Activated naive CD4-positive, alpha-beta T cell treated with anti-CD3 and anti-CD28 coated beads, Interleukin-2, amount 10 ng/mL, durations not matched to agents 7 days and 5 days (primary cell): Measurements from ENCODE around the gene RNLS.
"Not testable (repeated sequence)": the region's sequence is repeated elsewhere in the genome, so short reads cannot be mapped to it uniquely, and the experiment has no call there.

ENCODE experiments used
- CTCF ChIA-PET: fragments of 350-600 bp; sonication (Branson Sonifier 250); formaldehyde crosslinking; loops from one replicate; lab custom pipeline; 2021; ENCODE audit warnings: antibody characterized with exemption; lab: Charles Lee
- DNase-seq: peaks from one replicate; pipeline ENCODE4 v3.0.0-alpha.2; 2020
- H3K27ac Mint-ChIP-seq: one replicate; pipeline ENCODE4 v1.8.0; 2021; ENCODE audit warnings: mild to moderate bottlenecking, moderate library complexity, mixed read lengths
- H3K27me3 Mint-ChIP-seq: one replicate; pipeline ENCODE4 v1.8.0; 2021; ENCODE audit warnings: mild to moderate bottlenecking, mixed read lengths
- H3K36me3 Mint-ChIP-seq: one replicate; pipeline ENCODE4 v1.8.0; 2021; ENCODE audit warnings: mixed read lengths
- H3K4me1 Mint-ChIP-seq: one replicate; pipeline ENCODE4 v1.8.0; 2021; ENCODE audit warnings: mixed read lengths
- H3K4me3 Mint-ChIP-seq: one replicate; pipeline ENCODE4 v1.8.0; 2021; ENCODE audit warnings: mild to moderate bottlenecking, moderate library complexity, mixed read lengths
- H3K9me3 Mint-ChIP-seq: one replicate; pipeline ENCODE4 v1.8.0; 2021; ENCODE audit warnings: mixed read lengths

Gene RNLS

GRCh38 chr10:88385601-88386203 lies 197.4 kb downstream of the RNLS start:
- Mint-ChIP-seq H3K4me1 (peaks cover 15% of the 10 kb centered on the region), H3K27me3 (no peaks in the 10 kb centered on the region), H3K36me3 (peaks cover 14% of the 10 kb centered on the region), H3K27ac (no peak overlapping the region), H3K4me3 (no peak overlapping the region), H3K9me3 (peaks cover 10% of the 10 kb centered on the region)
- CTCF ChIA-PET, result interaction anchor here (0.9 to 5.6 kb wide), 5 partner anchors 105 to 526 kb away, joined by 3 to 52 read pairs (median 5); partner anchors contain the start of genes KLLN and PTEN
- DNase-seq, result peak; percentile 81

- Mint-ChIP-seq H3K9me3 (peaks cover 13% of the 10 kb centered on the region), H3K4me3 (no peak overlapping the region), H3K27me3 (no peaks in the 10 kb centered on the region), H3K36me3 (peaks cover 16% of the 10 kb centered on the region), H3K27ac (peak overlapping the region; percentile 14), H3K4me1 (peaks cover 15% of the 10 kb centered on the region)
- CTCF ChIA-PET, result interaction anchor here (0.7 to 1.1 kb wide), 2 partner anchors 17 to 292 kb away, joined by 3 read pairs; no protein-coding TSS in a partner anchor
- DNase-seq, result no peak
Measured at GRCh38 chr10:88383276-88383675, 199.8 kb downstream of the RNLS start.

DNA sequence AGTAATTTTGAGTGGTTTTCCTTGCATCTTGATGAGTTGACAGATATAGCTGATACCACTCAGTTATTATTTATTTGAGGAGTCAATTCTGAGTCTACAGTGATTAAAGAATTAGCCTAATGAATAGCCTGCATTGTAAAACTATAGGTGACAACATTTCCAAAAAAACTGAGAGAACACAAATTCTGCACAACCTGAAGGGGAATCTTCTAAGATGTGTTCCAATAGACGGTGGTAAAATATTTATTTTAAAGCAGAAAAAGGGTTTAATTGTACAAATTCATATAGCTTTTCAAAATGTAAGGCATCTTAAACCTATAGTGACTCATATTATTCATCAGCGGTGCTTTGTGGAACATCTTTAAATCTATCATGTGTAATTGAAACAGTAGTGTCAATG lies 200.4 kb downstream of the RNLS start:
- Mint-ChIP-seq H3K36me3 (peaks cover 16% of the 10 kb centered on the region), H3K27me3 (no peaks in the 10 kb centered on the region), H3K27ac (no peak overlapping the region), H3K4me1 (peaks cover 15% of the 10 kb centered on the region), H3K9me3 (peaks cover 13% of the 10 kb centered on the region), H3K4me3 (no peak overlapping the region)
- CTCF ChIA-PET, result interaction anchor here (0.7 to 1.1 kb wide), 2 partner anchors 16 to 292 kb away, joined by 3 read pairs; no protein-coding TSS in a partner anchor
- DNase-seq, result no peak

GRCh38 chr10:88379575-88379974 lies 203.5 kb downstream of the RNLS start:
- DNase-seq, result no peak
- Mint-ChIP-seq H3K4me1 (peaks cover 23% of the 10 kb centered on the region), H3K27ac (no peak overlapping the region), H3K4me3 (no peak overlapping the region), H3K27me3 (no peaks in the 10 kb centered on the region), H3K36me3 (peaks cover 18% of the 10 kb centered on the region), H3K9me3 (peaks cover 13% of the 10 kb centered on the region)
- CTCF ChIA-PET, result no interaction called here

- H3K27me3 Mint-ChIP-seq, result no peaks in the 10 kb centered on the region
- H3K9me3 Mint-ChIP-seq, result peaks cover 5% of the 10 kb centered on the region
- CTCF ChIA-PET, result interaction anchor here (0.6 kb wide), 1 partner anchor 305 kb away, joined by 3 read pairs; no protein-coding TSS in a partner anchor
- H3K4me3 Mint-ChIP-seq, result no peak overlapping the region
- DNase-seq, result no peak
- peaks cover 8% of the 10 kb centered on the region for H3K36me3 Mint-ChIP-seq
- peaks cover 7% of the 10 kb centered on the region for H3K4me1 Mint-ChIP-seq
- no peak overlapping the region for H3K27ac Mint-ChIP-seq
Measured at GRCh38 chr10:88377510-88377909, 205.6 kb downstream of the RNLS start.

DNA sequence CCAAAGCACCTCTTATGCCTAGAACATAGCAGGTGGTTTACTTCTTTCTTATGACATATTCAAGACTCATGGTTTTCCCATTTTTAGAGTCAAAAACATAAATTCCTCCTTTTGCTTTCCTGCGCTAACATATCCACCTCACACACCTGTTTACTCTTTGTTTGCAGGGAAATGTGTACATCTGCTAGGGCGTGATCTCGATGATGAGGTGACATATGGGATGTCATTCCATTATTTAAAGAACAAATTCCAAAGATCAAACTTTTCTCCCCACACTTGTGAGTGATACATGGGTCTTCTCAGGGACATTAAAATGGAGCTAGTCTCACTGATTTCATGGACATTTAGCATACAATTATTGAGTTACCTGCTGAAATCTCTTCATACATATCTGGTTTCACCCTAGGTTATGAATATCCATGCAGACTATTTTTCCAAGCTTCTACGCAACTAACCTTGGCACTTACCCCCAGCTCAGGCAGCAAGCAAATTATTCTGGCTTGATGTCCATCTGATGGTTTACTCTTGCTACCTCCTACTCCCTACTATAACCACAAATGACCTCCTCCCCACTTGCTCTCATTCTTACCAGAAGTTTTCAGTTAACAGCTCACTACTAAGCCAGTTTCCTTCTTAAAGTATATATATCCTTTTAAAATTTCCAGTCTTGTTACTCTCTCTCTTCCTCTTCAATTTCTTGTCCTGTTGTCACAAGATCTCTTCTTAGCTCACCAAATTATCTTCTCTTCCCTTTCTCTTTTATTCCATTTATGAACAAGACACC lies 208.5 kb downstream of the RNLS start:
- H3K36me3 Mint-ChIP-seq, result peaks cover 4% of the 10 kb centered on the region
- DNase-seq, result no peak
- H3K27ac Mint-ChIP-seq, result no peak overlapping the region
- peaks cover 2% of the 10 kb centered on the region for H3K9me3 Mint-ChIP-seq
- CTCF ChIA-PET, result no interaction called here
- peaks cover 7% of the 10 kb centered on the region for H3K4me1 Mint-ChIP-seq
- H3K27me3 Mint-ChIP-seq, result no peaks in the 10 kb centered on the region
- H3K4me3 Mint-ChIP-seq, result no peak overlapping the region

DNA sequence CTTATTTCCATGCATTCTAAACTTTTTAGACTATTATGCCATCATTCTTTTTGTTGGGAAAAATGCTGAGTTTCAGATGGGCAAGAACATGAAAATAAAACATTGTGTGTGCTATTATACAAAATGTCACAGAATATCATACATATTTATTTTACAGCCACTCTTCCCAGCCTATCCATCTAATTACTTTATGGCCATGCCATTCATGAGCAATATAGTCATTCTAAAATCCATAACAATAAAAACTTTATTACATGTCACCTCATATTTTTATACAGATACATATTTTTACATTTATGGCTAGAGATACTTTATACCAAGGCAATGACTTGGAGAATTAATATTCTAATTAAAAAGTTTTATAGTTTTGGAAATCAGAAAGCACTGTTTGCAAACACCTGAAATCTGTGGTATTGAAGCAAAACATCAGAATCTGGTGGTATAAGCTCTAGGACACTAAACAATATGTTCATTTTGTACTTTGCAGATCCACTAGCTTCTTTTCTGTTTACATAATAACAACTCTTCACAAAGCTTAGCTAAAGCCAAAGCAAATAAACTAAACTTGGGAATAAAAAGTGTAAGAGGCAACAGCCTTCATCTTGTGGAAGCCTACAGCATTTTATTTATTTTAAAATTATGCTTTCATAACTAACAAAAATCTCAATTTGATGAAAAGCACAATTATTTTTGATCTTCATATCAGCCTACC lies 210.1 kb downstream of the RNLS start:
- DNase-seq, result no peak
- Mint-ChIP-seq H3K27ac (no peak overlapping the region), H3K4me1 (peaks cover 7% of the 10 kb centered on the region), H3K9me3 (no peaks in the 10 kb centered on the region), H3K36me3 (peaks cover 2% of the 10 kb centered on the region), H3K27me3 (no peaks in the 10 kb centered on the region), H3K4me3 (no peak overlapping the region)
- CTCF ChIA-PET, result no interaction called here

DNA sequence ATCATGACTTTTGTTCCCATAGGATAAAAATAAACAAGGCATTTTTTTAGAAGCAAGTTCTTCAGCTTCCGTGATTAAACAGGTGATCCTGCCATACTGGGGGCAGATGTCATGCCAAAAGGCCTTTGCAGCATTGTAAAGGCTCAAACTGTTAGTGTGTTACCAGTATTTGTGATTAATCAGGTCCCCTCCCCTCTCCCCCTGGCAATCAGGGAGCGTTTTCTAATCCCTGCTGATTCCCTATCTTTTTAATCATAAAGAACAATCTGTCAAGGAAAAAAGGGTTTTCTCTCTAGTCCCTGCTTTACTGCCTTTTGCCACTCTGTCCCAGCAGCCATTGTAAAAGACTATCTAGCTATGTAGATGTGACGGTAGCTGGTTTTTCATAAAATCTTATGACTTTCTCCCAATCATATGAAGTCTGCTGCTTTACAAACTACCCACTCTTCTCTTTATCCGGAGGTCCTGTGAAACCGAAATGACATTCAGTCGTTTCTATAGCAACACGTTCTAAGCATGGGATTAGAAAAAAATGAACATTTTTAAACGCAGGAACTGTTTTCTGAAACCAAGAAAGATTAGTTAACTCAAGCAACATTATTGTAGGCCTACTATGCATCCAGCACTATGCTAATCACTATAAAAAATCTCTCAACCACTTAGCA lies 210.9 kb downstream of the RNLS start:
- Mint-ChIP-seq H3K4me1 (peaks cover 7% of the 10 kb centered on the region), H3K36me3 (peaks cover 2% of the 10 kb centered on the region), H3K27ac (no peak overlapping the region), H3K4me3 (no peak overlapping the region), H3K27me3 (no peaks in the 10 kb centered on the region), H3K9me3 (no peaks in the 10 kb centered on the region)
- no peak for DNase-seq
- CTCF ChIA-PET, result no interaction called here

DNA sequence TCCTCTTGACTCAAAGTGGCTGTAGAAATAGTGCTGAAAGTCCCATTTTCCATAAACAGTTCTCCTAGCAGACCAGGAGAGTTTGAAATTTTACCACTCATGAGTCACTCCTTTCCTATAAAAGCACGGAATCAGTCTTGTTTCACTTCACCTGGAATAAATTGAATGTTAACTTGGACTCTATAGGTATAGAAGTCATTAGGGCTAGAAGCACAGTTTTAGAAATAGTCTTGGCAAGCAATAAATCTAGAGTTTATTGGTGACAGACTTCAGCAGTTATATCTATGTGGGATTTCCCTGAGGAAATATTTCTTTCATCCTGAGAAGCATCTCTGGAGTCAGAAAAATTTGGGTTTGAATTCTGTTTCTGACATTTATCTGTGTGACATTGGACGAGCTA lies 212.4 kb downstream of the RNLS start:
- no peak for DNase-seq
- Mint-ChIP-seq H3K4me3 (no peak overlapping the region), H3K36me3 (peaks cover 2% of the 10 kb centered on the region), H3K27ac (no peak overlapping the region), H3K4me1 (peaks cover 7% of the 10 kb centered on the region), H3K27me3 (no peaks in the 10 kb centered on the region), H3K9me3 (no peaks in the 10 kb centered on the region)
- CTCF ChIA-PET, result no interaction called here

DNA sequence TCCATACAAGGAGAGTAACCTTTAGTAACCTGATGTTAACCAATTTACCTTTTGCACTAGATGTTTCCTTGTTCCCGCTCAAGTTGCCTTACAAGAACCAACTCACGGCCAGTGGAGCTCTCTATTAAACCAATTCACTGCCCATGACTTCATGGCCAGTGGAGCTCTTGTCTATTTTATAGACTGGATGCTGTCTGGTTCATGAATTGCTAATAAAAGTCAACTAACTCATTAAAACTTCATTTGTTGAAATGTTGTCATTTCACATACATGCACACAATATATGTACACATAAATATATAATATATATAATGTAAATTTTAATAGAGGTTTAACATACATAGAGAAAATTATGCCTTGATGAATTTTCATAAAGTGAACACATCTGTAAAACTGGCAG lies 216.3 kb downstream of the RNLS start:
- no peaks in the 10 kb centered on the region for H3K36me3 Mint-ChIP-seq
- no peak overlapping the region for H3K4me3 Mint-ChIP-seq
- no peak for DNase-seq
- CTCF ChIA-PET, result interaction anchor here (0.6 to 1.2 kb wide), 2 partner anchors 17 to 607 kb away, joined by 3 to 4 read pairs; no protein-coding TSS in a partner anchor
- H3K9me3 Mint-ChIP-seq, result no peaks in the 10 kb centered on the region
- H3K27me3 Mint-ChIP-seq, result no peaks in the 10 kb centered on the region
- H3K27ac Mint-ChIP-seq, result no peak overlapping the region
- no peaks in the 10 kb centered on the region for H3K4me1 Mint-ChIP-seq

GRCh38 chr10:88361995-88362807 lies 220.9 kb downstream of the RNLS start:
- CTCF ChIA-PET, result no interaction called here
- no peaks in the 10 kb centered on the region for H3K4me1 Mint-ChIP-seq
- peaks cover 2% of the 10 kb centered on the region for H3K9me3 Mint-ChIP-seq
- no peak overlapping the region for H3K4me3 Mint-ChIP-seq
- H3K27me3 Mint-ChIP-seq, result no peaks in the 10 kb centered on the region
- H3K27ac Mint-ChIP-seq, result no peak overlapping the region
- no peak for DNase-seq
- H3K36me3 Mint-ChIP-seq, result no peaks in the 10 kb centered on the region

GRCh38 chr10:88361494-88361893 lies 221.6 kb downstream of the RNLS start:
- Mint-ChIP-seq H3K4me3 (no peak overlapping the region), H3K27me3 (no peaks in the 10 kb centered on the region), H3K9me3 (peaks cover 2% of the 10 kb centered on the region), H3K27ac (no peak overlapping the region), H3K4me1 (no peaks in the 10 kb centered on the region), H3K36me3 (no peaks in the 10 kb centered on the region)
- CTCF ChIA-PET, result no interaction called here
- DNase-seq, result no peak

- CTCF ChIA-PET, H3K27me3 Mint-ChIP-seq, DNase-seq, H3K27ac Mint-ChIP-seq, H3K4me1 Mint-ChIP-seq, H3K4me3 Mint-ChIP-seq, H3K36me3 Mint-ChIP-seq: not testable (repeated sequence)
- peaks cover 21% of the 10 kb centered on the region for H3K9me3 Mint-ChIP-seq
Measured at GRCh38 chr10:88355750-88356149, 227.4 kb downstream of the RNLS start.
